SJSA1 (cell line): ENCODE measurements around the gene MPPED1. TPM values are rescaled to one million over a fixed set of nuclear protein-coding genes. Genes with fewer than 3 reads are reported as not detected.

Source experiments
- DNase-seq, 2 experiments: peaks; one replicate each; pipeline ENCODE4 v3.0.0-alpha.2; 2015 to 2020; ENCODE audit warnings: low spot score in 2 of 2, low read depth in 1 of 2
- H3K27ac ChIP-seq: fragments of 250-450 bp; sonication (Bioruptor Pico); 2 replicates; pipeline ENCODE4 v1.5.1; 2020; ENCODE audit warnings: mild to moderate bottlenecking, moderate library complexity
- H3K27me3 ChIP-seq: fragments of 250-450 bp; sonication (Bioruptor Pico); replicated peaks from 2 replicates; pipeline ENCODE4 v1.5.1; 2020; ENCODE audit warnings: mild to moderate bottlenecking, moderate library complexity
- H3K36me3 ChIP-seq: fragments of 250-450 bp; sonication (Bioruptor Pico); 2 replicates; pipeline ENCODE4 v1.5.1; 2020; ENCODE audit warnings: mild to moderate bottlenecking
- H3K4me1 ChIP-seq: fragments of 250-450 bp; sonication (Bioruptor Pico); replicated peaks from 2 replicates; pipeline ENCODE4 v1.6.1; 2021; ENCODE audit warnings: mild to moderate bottlenecking
- H3K4me3 ChIP-seq: fragments of 250-450 bp; sonication (Bioruptor Pico); 2 replicates; pipeline ENCODE4 v1.5.1; 2020; ENCODE audit warnings: mild to moderate bottlenecking
- H3K9me3 ChIP-seq: fragments of 250-450 bp; sonication (Bioruptor Pico); replicated peaks from 2 replicates; pipeline ENCODE4 v1.5.1; 2020; ENCODE audit warnings: mild to moderate bottlenecking
- total RNA-seq: library from RNA; depleted of rRNA; stranded (reverse); fragments of >200 nt; shearing (Covaris generic); gene quantifications from 2 replicates; pipeline ENCODE4 v1.2.3, GENCODE V29; 2014

The MPPED1 gene
- total RNA-seq, 1 experiment from 2014 or later, result not detected

GRCh38 chr22:43537019-43537585 is 125.3 kb downstream of the MPPED1 start:
- peak; percentile 63 to 82 for DNase-seq
- no peaks in the 10 kb centered on the region for H3K36me3 ChIP-seq
- H3K9me3 ChIP-seq, result no peaks in the 10 kb centered on the region
- no peak overlapping the region for H3K27ac ChIP-seq
- 0 out of 2 replicates have a peak overlapping the region, but pooled peaks have one; percentile 7 for H3K4me3 ChIP-seq
- H3K4me1 ChIP-seq, result peaks cover 10% of the 10 kb centered on the region
- H3K27me3 ChIP-seq, result 0 out of 2 replicates have a peak, but pooled peaks cover 3% of the 10 kb centered on the region

GRCh38 chr22:43539572-43540528 is 128.0 kb downstream of the MPPED1 start:
- DNase-seq, result peak in 1 of 2 experiments; percentile 7
- Histone ChIP-seq H3K4me1 (peaks cover 10% of the 10 kb centered on the region), H3K27me3 (peaks cover 7% of the 10 kb centered on the region; the same call in 1 of the 2 replicates), H3K9me3 (no peaks in the 10 kb centered on the region), H3K27ac (no peak overlapping the region), H3K4me3 (no peak overlapping the region), H3K36me3 (no peaks in the 10 kb centered on the region)

- peaks cover 10% of the 10 kb centered on the region for H3K4me1 ChIP-seq
- H3K36me3 ChIP-seq, result no peaks in the 10 kb centered on the region
- peak in 1 of 2 experiments; percentile 19 for DNase-seq
- no peak overlapping the region for H3K27ac ChIP-seq
- no peaks in the 10 kb centered on the region for H3K9me3 ChIP-seq
- H3K27me3 ChIP-seq, result peaks cover 11% of the 10 kb centered on the region; the same call in 1 of the 2 replicates
- H3K4me3 ChIP-seq, result no peak overlapping the region
Observed at GRCh38 chr22:43540529-43540923, 128.7 kb downstream of the MPPED1 start.

- no peak overlapping the region for H3K27ac ChIP-seq
- no peak overlapping the region for H3K4me3 ChIP-seq
- H3K9me3 ChIP-seq, result no peaks in the 10 kb centered on the region
- DNase-seq, result peak in 1 of 2 experiments; percentile 28
- peaks cover 10% of the 10 kb centered on the region for H3K4me1 ChIP-seq
- H3K36me3 ChIP-seq, result no peaks in the 10 kb centered on the region
- peaks cover 11% of the 10 kb centered on the region; the same call in 1 of the 2 replicates for H3K27me3 ChIP-seq
Observed at GRCh38 chr22:43541022-43541421, 129.2 kb downstream of the MPPED1 start.

GRCh38 chr22:43541462-43542407 is 129.9 kb downstream of the MPPED1 start:
- H3K9me3 ChIP-seq, result no peaks in the 10 kb centered on the region
- peaks cover 11% of the 10 kb centered on the region; the same call in 1 of the 2 replicates for H3K27me3 ChIP-seq
- H3K4me1 ChIP-seq, result peaks cover 10% of the 10 kb centered on the region
- H3K4me3 ChIP-seq, result no peak overlapping the region
- DNase-seq, result peak in 1 of 2 experiments; percentile 31
- no peaks in the 10 kb centered on the region for H3K36me3 ChIP-seq
- no peak overlapping the region for H3K27ac ChIP-seq

GRCh38 chr22:43542681-43543521 is 131.1 kb downstream of the MPPED1 start:
- H3K4me3 ChIP-seq, result no peak overlapping the region
- H3K27ac ChIP-seq, result no peak overlapping the region
- H3K9me3 ChIP-seq, result no peaks in the 10 kb centered on the region
- no peaks in the 10 kb centered on the region; the same call in 1 of the 2 replicates for H3K4me1 ChIP-seq
- H3K36me3 ChIP-seq, result no peaks in the 10 kb centered on the region
- peak in 1 of 2 experiments; percentile 24 for DNase-seq
- H3K27me3 ChIP-seq, result peaks cover 11% of the 10 kb centered on the region; the same call in 1 of the 2 replicates

GRCh38 chr22:43543522-43544288 is 131.9 kb downstream of the MPPED1 start:
- Histone ChIP-seq H3K4me3 (no peak overlapping the region), H3K4me1 (no peaks in the 10 kb centered on the region), H3K36me3 (no peaks in the 10 kb centered on the region), H3K27me3 (peaks cover 11% of the 10 kb centered on the region; the same call in 1 of the 2 replicates), H3K27ac (no peak overlapping the region), H3K9me3 (no peaks in the 10 kb centered on the region)
- DNase-seq, result peak in 1 of 2 experiments; percentile 36

GRCh38 chr22:43544289-43544673 is 132.5 kb downstream of the MPPED1 start:
- no peak for DNase-seq
- H3K27ac ChIP-seq, result no peak overlapping the region
- H3K27me3 ChIP-seq, result peaks cover 11% of the 10 kb centered on the region; the same call in 1 of the 2 replicates
- H3K9me3 ChIP-seq, result no peaks in the 10 kb centered on the region
- no peaks in the 10 kb centered on the region for H3K36me3 ChIP-seq
- no peak overlapping the region for H3K4me3 ChIP-seq
- no peaks in the 10 kb centered on the region for H3K4me1 ChIP-seq

GRCh38 chr22:43546186-43546585 is 134.4 kb downstream of the MPPED1 start:
- no peaks in the 10 kb centered on the region for H3K4me1 ChIP-seq
- peaks cover 15% of the 10 kb centered on the region for H3K27me3 ChIP-seq
- H3K27ac ChIP-seq, result no peak overlapping the region
- no peaks in the 10 kb centered on the region for H3K9me3 ChIP-seq
- DNase-seq, result no peak
- H3K4me3 ChIP-seq, result no peak overlapping the region
- H3K36me3 ChIP-seq, result no peaks in the 10 kb centered on the region

GRCh38 chr22:43550024-43550620 is 138.3 kb downstream of the MPPED1 start:
- Histone ChIP-seq H3K4me1 (no peaks in the 10 kb centered on the region), H3K9me3 (no peaks in the 10 kb centered on the region), H3K27me3 (peaks cover 7% of the 10 kb centered on the region; the same call in 1 of the 2 replicates), H3K27ac (no peak overlapping the region), H3K4me3 (no peak overlapping the region), H3K36me3 (no peaks in the 10 kb centered on the region)
- no peak for DNase-seq

- Histone ChIP-seq H3K27ac (no peak overlapping the region), H3K4me1 (no peaks in the 10 kb centered on the region), H3K9me3 (no peaks in the 10 kb centered on the region), H3K36me3 (no peaks in the 10 kb centered on the region), H3K27me3 (peaks cover 4% of the 10 kb centered on the region; the same call in 1 of the 2 replicates), H3K4me3 (no peak overlapping the region)
- no peak for DNase-seq
Observed at GRCh38 chr22:43550672-43551071, 138.9 kb downstream of the MPPED1 start.
